Measurements from ENCODE around the gene ZNF548. TPM values are rescaled to one million over a fixed set of nuclear protein-coding genes. Genes with fewer than 3 reads are reported as not detected.

The ZNF548 gene
- total and polyA plus RNA-seq, 2 experiments from 2014 or later: 1.9 to 9.8 TPM

GRCh38 chr19:57395710-57396109, 6.1 kb downstream of the ZNF548 start:
- no peaks in the 10 kb centered on the region; the same call in 1 of the 2 replicates for H4K20me1 ChIP-seq (replicated peaks; ENCODE audit: insufficient read depth)
- ATAC-seq (no peak), DNase-seq (ENCODE audit: low spot score) (no peak)
- H3K9me3 Mint-ChIP-seq: peaks cover 8% of the 10 kb centered on the region; the same call in 2 of the 3 replicates
- 0 out of 2 replicates have a peak, but pooled peaks cover under 1% of the 10 kb centered on the region for H3K4me1 ChIP-seq (ENCODE audit: insufficient read depth)
- H3K36me3 ChIP-seq (ENCODE audit: insufficient read depth): peaks cover 8% of the 10 kb centered on the region; the same call in 1 of the 2 replicates
- no peak overlapping the region for H3K4me2 ChIP-seq
- no peaks in the 10 kb centered on the region for H3K27me3 ChIP-seq (ENCODE audit: insufficient read depth)
- peaks cover 37% of the 10 kb centered on the region for H3K36me3 Mint-ChIP-seq (ENCODE audit: low read depth)
- TF ChIP-seq, protein P1, sequence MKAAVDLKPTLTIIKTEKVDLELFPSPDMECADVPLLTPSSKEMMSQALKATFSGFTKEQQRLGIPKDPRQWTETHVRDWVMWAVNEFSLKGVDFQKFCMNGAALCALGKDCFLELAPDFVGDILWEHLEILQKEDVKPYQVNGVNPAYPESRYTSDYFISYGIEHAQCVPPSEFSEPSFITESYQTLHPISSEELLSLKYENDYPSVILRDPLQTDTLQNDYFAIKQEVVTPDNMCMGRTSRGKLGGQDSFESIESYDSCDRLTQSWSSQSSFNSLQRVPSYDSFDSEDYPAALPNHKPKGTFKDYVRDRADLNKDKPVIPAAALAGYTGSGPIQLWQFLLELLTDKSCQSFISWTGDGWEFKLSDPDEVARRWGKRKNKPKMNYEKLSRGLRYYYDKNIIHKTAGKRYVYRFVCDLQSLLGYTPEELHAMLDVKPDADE (IDR thresholded peaks at IDR 0.05): no peak
- TF ChIP-seq EZH2 (IDR thresholded peaks at IDR 0.05; ENCODE audit: low read depth, unreplicated experiment) (no peak), POLR2AphosphoS5 (IDR thresholded peaks at IDR 0.05; ENCODE audit: low read depth) (no peak), STAT1 (IDR thresholded peaks at IDR 0.05; ENCODE audit: unreplicated experiment) (no peak), JUNB (IDR thresholded peaks at IDR 0.05; ENCODE audit: unreplicated experiment) (no peak), NANOG (IDR thresholded peaks at IDR 0.05; ENCODE audit: borderline replicate concordance) (no peak)
- TF ChIP-seq, protein P2, sequence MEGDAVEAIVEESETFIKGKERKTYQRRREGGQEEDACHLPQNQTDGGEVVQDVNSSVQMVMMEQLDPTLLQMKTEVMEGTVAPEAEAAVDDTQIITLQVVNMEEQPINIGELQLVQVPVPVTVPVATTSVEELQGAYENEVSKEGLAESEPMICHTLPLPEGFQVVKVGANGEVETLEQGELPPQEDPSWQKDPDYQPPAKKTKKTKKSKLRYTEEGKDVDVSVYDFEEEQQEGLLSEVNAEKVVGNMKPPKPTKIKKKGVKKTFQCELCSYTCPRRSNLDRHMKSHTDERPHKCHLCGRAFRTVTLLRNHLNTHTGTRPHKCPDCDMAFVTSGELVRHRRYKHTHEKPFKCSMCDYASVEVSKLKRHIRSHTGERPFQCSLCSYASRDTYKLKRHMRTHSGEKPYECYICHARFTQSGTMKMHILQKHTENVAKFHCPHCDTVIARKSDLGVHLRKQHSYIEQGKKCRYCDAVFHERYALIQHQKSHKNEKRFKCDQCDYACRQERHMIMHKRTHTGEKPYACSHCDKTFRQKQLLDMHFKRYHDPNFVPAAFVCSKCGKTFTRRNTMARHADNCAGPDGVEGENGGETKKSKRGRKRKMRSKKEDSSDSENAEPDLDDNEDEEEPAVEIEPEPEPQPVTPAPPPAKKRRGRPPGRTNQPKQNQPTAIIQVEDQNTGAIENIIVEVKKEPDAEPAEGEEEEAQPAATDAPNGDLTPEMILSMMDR (conservative IDR thresholded peaks at IDR 0.05; ENCODE audit: low read depth in 2 of 2): no peak
- TF ChIP-seq, protein P3, sequence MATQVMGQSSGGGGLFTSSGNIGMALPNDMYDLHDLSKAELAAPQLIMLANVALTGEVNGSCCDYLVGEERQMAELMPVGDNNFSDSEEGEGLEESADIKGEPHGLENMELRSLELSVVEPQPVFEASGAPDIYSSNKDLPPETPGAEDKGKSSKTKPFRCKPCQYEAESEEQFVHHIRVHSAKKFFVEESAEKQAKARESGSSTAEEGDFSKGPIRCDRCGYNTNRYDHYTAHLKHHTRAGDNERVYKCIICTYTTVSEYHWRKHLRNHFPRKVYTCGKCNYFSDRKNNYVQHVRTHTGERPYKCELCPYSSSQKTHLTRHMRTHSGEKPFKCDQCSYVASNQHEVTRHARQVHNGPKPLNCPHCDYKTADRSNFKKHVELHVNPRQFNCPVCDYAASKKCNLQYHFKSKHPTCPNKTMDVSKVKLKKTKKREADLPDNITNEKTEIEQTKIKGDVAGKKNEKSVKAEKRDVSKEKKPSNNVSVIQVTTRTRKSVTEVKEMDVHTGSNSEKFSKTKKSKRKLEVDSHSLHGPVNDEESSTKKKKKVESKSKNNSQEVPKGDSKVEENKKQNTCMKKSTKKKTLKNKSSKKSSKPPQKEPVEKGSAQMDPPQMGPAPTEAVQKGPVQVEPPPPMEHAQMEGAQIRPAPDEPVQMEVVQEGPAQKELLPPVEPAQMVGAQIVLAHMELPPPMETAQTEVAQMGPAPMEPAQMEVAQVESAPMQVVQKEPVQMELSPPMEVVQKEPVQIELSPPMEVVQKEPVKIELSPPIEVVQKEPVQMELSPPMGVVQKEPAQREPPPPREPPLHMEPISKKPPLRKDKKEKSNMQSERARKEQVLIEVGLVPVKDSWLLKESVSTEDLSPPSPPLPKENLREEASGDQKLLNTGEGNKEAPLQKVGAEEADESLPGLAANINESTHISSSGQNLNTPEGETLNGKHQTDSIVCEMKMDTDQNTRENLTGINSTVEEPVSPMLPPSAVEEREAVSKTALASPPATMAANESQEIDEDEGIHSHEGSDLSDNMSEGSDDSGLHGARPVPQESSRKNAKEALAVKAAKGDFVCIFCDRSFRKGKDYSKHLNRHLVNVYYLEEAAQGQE (IDR thresholded peaks at IDR 0.05; ENCODE audit: unreplicated experiment): no peak
- H3K4me3 ChIP-seq: no peak overlapping the region
- no peak overlapping the region for H2AFZ ChIP-seq
- no peak overlapping the region for H3K27ac ChIP-seq (ENCODE audit: low read depth)
- H3K9me2 ChIP-seq (ENCODE audit: insufficient read depth): no peaks in the 10 kb centered on the region
- no peaks in the 10 kb centered on the region for H3K27me3 Mint-ChIP-seq (ENCODE audit: insufficient read depth, low read depth, poor library complexity)
- peaks cover 25% of the 10 kb centered on the region for H3K79me2 ChIP-seq (replicated peaks; ENCODE audit: insufficient read depth)
- no peak overlapping the region for H3K27ac Mint-ChIP-seq
- no peak overlapping the region; the same call in 2 of the 3 replicates for H3K4me3 Mint-ChIP-seq
- no peaks in the 10 kb centered on the region for H3F3A ChIP-seq (replicated peaks; ENCODE audit: low read depth)
- peaks cover 4% of the 10 kb centered on the region for H3K4me1 Mint-ChIP-seq

GRCh38 chr19:57398868-57399267, 9.2 kb downstream of the ZNF548 start:
- Histone ChIP-seq H2AFZ (no peak overlapping the region), H4K20me1 (replicated peaks; ENCODE audit: insufficient read depth) (no peaks in the 10 kb centered on the region), H3K36me3 (ENCODE audit: insufficient read depth) (peaks cover 8% of the 10 kb centered on the region; the same call in 1 of the 2 replicates), H3F3A (replicated peaks; ENCODE audit: low read depth) (no peaks in the 10 kb centered on the region), H3K9me2 (ENCODE audit: insufficient read depth) (no peaks in the 10 kb centered on the region), H3K4me1 (ENCODE audit: insufficient read depth) (no peaks in the 10 kb centered on the region), H3K27me3 (ENCODE audit: insufficient read depth) (no peaks in the 10 kb centered on the region), H3K27ac (ENCODE audit: low read depth) (no peak overlapping the region), H3K4me2 (no peak overlapping the region), H3K79me2 (replicated peaks; ENCODE audit: insufficient read depth) (no peaks in the 10 kb centered on the region), H3K4me3 (no peak overlapping the region)
- no peaks in the 10 kb centered on the region for H3K27me3 Mint-ChIP-seq (ENCODE audit: insufficient read depth, low read depth, poor library complexity)
- H3K27ac Mint-ChIP-seq: no peak overlapping the region
- no peaks in the 10 kb centered on the region for H3K4me1 Mint-ChIP-seq
- DNase-seq (ENCODE audit: low spot score) (no peak), ATAC-seq (no peak)
- no peak overlapping the region for H3K4me3 Mint-ChIP-seq
- H3K36me3 Mint-ChIP-seq (ENCODE audit: low read depth): peaks cover 49% of the 10 kb centered on the region
- H3K9me3 Mint-ChIP-seq: peaks cover 25% of the 10 kb centered on the region
- TF ChIP-seq, protein P2 (conservative IDR thresholded peaks at IDR 0.05; ENCODE audit: low read depth in 2 of 2): no peak
- TF ChIP-seq ZNF331 (CRISPR knock-in tag; IDR thresholded peaks at IDR 0.05; ENCODE audit: low read depth) (no peak), JUNB (IDR thresholded peaks at IDR 0.05; ENCODE audit: unreplicated experiment) (no peak), ZNF114 (CRISPR knock-in tag; IDR thresholded peaks at IDR 0.05) (no peak), CREB1 (CRISPR knock-in tag; IDR thresholded peaks at IDR 0.05; ENCODE audit: low read depth) (no peak), NANOG (IDR thresholded peaks at IDR 0.05; ENCODE audit: borderline replicate concordance) (no peak)
- TF ChIP-seq, protein P1 (IDR thresholded peaks at IDR 0.05): no peak

All from GM23338 (cell line).